SK-N-MC (cell line): ENCODE results near the gene CD81.

Experiments used
- EZH2 ChIP-seq: fragments of 200-600 bp; sonication (generic); IDR thresholded peaks from one replicate; pipeline ENCODE4 v1.6.1; 2017; ENCODE audit warnings: antibody characterized with exemption
- FOXP2 ChIP-seq: optimal IDR thresholded peaks from 2 replicates; pipeline ENCODE3; 2011; ENCODE audit warnings: mild to moderate bottlenecking, moderate library complexity; ENCODE audit not compliant: insufficient read depth; ENCODE audit errors: extremely low read length, control extremely low read depth
- POLR2AphosphoS5 ChIP-seq: IDR thresholded peaks from 2 replicates; pipeline ENCODE4 v1.6.1; 2012; ENCODE audit warnings: mild to moderate bottlenecking, low read depth, low read length, borderline replicate concordance

DNA sequence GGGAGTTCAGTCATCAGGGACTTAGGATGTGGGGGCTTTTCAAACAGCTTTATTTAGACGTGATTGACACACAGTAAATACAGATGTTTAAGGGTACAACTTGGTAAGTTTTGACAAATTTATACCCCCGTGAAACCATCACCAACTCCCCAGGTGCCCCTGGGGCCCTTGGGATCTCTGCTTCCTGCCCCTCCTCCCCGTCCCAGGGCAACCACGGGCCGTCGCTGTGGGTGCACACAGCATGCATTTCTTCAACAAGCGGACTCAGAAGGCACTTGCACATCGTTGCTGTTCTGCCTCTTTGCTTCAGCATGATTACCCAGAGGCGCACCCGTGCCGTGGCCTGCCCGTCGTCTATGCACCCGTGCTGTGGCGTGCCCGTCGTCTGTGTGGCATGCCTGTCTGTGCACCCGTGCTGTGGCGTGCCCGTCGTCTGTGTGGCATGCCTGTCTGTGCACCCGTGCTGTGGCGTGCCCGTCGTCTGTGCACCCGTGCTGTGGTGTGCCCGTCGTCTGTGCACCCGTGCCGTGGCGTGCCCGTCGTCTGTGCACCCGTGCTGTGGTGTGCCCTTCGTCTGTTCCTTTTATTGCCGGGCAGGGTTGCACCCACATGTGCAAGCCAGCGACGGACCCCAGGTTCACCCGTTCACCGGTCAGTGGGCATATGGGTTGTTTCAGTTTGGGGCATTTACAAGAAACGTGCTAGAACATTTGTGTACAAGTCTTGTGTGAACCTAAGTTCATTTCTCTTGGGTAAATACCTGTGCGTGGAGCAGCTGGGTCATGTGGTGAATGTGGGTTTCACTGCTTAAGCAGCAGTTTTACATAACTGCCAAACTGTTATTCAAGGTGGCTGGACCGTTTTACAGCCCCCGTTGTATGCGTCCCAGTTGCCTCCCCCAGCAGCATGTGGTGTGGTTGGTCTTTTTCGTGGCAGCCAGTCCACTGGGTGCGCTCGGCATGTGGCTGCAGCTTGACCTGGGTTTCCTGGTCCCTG, 8.3 kb downstream of the CD81 start:
- no peak for TF ChIP-seq EZH2
- TF ChIP-seq POLR2AphosphoS5: no peak
- no peak for TF ChIP-seq FOXP2
